Measurements from ENCODE around the gene TCF12. TPM values are rescaled to one million over a fixed set of nuclear protein-coding genes. Genes with fewer than 3 reads are reported as not detected.
A peak's percentile ranks its signal among the peaks of the same experiment; 100 is the strongest.

TCF12 gene
- total RNA-seq, 1 experiment from 2014 or later = 102 TPM

- BruUV-seq (replicated peaks) = no TSS peak
- Histone ChIP-seq H3K27me3 (ENCODE audit: control insufficient read depth, insufficient read depth, low read length) (no peaks in the 10 kb centered on the region), H3K27ac (ENCODE audit: low read length) (no peak overlapping the region), H3K4me1 (ENCODE audit: control insufficient read depth, insufficient read depth, low read length) (peaks cover 30% of the 10 kb centered on the region; the same call in 1 of the 2 replicates), H3K4me3 (ENCODE audit: low read depth in 2 of 2, low read length in 2 of 2) (no peak overlapping the region), H3K9me3 (ENCODE audit: control insufficient read depth, insufficient read depth, low read depth, low read length) (no peaks in the 10 kb centered on the region), H3K36me3 (ENCODE audit: control insufficient read depth, insufficient read depth, low read length) (no peaks in the 10 kb centered on the region)
- ChIA-PET CTCF (no interaction called here), POLR2A (interaction anchor here (0.7 kb wide), 1 partner anchor 34 kb away, joined by 5 read pairs; no protein-coding TSS in a partner anchor)
- TF ChIP-seq SIN3A (IDR thresholded peaks at IDR 0.05; ENCODE audit: borderline replicate concordance, insufficient read depth, low read depth, low read length) = no peak
- TF ChIP-seq POLR2AphosphoS5 (IDR thresholded peaks at IDR 0.05; ENCODE audit: low read depth, low read length) = no peak
- no peak for TF ChIP-seq CTCF (IDR thresholded peaks at IDR 0.05)
- TF ChIP-seq, protein P1, sequence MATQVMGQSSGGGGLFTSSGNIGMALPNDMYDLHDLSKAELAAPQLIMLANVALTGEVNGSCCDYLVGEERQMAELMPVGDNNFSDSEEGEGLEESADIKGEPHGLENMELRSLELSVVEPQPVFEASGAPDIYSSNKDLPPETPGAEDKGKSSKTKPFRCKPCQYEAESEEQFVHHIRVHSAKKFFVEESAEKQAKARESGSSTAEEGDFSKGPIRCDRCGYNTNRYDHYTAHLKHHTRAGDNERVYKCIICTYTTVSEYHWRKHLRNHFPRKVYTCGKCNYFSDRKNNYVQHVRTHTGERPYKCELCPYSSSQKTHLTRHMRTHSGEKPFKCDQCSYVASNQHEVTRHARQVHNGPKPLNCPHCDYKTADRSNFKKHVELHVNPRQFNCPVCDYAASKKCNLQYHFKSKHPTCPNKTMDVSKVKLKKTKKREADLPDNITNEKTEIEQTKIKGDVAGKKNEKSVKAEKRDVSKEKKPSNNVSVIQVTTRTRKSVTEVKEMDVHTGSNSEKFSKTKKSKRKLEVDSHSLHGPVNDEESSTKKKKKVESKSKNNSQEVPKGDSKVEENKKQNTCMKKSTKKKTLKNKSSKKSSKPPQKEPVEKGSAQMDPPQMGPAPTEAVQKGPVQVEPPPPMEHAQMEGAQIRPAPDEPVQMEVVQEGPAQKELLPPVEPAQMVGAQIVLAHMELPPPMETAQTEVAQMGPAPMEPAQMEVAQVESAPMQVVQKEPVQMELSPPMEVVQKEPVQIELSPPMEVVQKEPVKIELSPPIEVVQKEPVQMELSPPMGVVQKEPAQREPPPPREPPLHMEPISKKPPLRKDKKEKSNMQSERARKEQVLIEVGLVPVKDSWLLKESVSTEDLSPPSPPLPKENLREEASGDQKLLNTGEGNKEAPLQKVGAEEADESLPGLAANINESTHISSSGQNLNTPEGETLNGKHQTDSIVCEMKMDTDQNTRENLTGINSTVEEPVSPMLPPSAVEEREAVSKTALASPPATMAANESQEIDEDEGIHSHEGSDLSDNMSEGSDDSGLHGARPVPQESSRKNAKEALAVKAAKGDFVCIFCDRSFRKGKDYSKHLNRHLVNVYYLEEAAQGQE (IDR thresholded peaks at IDR 0.05; ENCODE audit: insufficient read depth in 1 of 2, low read depth in 2 of 2, low read length in 1 of 2) = no peak
- TF ChIP-seq TCF7L2 (IDR thresholded peaks at IDR 0.05; ENCODE audit: low read depth, low read length) = no peak
- intact Hi-C loops (cut with micrococcal nuclease; ENCODE audit: unreplicated experiment) = no loop called here
- no peak for ATAC-seq
- in situ Hi-C loops (cut with HindIII; ENCODE audit: low pct_unique_long_range_greater_than_20kb, low sequenced_read_pairs) = no loop called here
- DNase-seq (ENCODE audit: low read depth, low spot score) = no peak
Measured at GRCh38 chr15:56960116-56960515, 41.7 kb downstream of the TCF12 start.

DNA sequence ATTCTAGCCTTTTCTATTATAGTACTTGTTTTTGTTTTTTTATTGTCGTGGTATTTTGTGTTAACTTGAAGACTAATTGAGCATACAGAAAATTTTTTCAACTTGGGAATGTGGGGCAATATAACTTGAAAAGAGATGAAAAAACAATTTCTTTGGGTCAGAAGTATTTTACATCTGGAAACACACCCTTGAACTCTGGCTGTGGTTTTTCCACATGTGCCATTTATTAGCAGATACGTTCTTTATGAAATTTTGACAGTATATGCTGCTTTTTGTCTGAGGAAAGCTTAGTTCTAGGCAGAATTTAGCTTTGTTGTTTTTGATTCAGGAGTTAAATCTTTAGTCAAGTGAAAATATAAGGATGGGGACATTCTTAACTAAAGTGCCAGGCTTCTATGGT, 44.7 kb downstream of the TCF12 start:
- TSS peak; percentile 35 for BruUV-seq (replicated peaks)
- no peak overlapping the region for H3K27ac ChIP-seq (ENCODE audit: low read length)
- CTCF ChIA-PET = no interaction called here
- in situ Hi-C loops (cut with HindIII; ENCODE audit: low pct_unique_long_range_greater_than_20kb, low sequenced_read_pairs) (no loop called here), intact Hi-C loops (cut with micrococcal nuclease; ENCODE audit: unreplicated experiment) (no loop called here)
- ATAC-seq = no peak
- DNase-seq (ENCODE audit: low read depth, low spot score) = no peak
- TF ChIP-seq, protein P1 (IDR thresholded peaks at IDR 0.05; ENCODE audit: insufficient read depth in 1 of 2, low read depth in 2 of 2, low read length in 1 of 2) = no peak
- TF ChIP-seq TCF7L2 (IDR thresholded peaks at IDR 0.05; ENCODE audit: low read depth, low read length) = no peak
- no peak for TF ChIP-seq POLR2AphosphoS5 (IDR thresholded peaks at IDR 0.05; ENCODE audit: low read depth, low read length)
- TF ChIP-seq CTCF (IDR thresholded peaks at IDR 0.05) = no peak
- no peak for TF ChIP-seq SIN3A (IDR thresholded peaks at IDR 0.05; ENCODE audit: borderline replicate concordance, insufficient read depth, low read depth, low read length)
- POLR2A ChIA-PET = no interaction called here
- no peaks in the 10 kb centered on the region for H3K36me3 ChIP-seq (ENCODE audit: control insufficient read depth, insufficient read depth, low read length)
- no peaks in the 10 kb centered on the region for H3K27me3 ChIP-seq (ENCODE audit: control insufficient read depth, insufficient read depth, low read length)
- no peaks in the 10 kb centered on the region for H3K9me3 ChIP-seq (ENCODE audit: control insufficient read depth, insufficient read depth, low read depth, low read length)
- peaks cover 24% of the 10 kb centered on the region; the same call in 1 of the 2 replicates for H3K4me1 ChIP-seq (ENCODE audit: control insufficient read depth, insufficient read depth, low read length)
- no peak overlapping the region for H3K4me3 ChIP-seq (ENCODE audit: low read depth in 2 of 2, low read length in 2 of 2)
